GM10847 (cell line): ENCODE data around the gene XPO1.

Experiments used
- POLR2A ChIP-seq: IDR thresholded peaks from 2 replicates; pipeline ENCODE4 v1.6.1; 2011; ENCODE audit not compliant: insufficient read length; ENCODE audit errors: extremely low read depth

Gene XPO1, protein sequence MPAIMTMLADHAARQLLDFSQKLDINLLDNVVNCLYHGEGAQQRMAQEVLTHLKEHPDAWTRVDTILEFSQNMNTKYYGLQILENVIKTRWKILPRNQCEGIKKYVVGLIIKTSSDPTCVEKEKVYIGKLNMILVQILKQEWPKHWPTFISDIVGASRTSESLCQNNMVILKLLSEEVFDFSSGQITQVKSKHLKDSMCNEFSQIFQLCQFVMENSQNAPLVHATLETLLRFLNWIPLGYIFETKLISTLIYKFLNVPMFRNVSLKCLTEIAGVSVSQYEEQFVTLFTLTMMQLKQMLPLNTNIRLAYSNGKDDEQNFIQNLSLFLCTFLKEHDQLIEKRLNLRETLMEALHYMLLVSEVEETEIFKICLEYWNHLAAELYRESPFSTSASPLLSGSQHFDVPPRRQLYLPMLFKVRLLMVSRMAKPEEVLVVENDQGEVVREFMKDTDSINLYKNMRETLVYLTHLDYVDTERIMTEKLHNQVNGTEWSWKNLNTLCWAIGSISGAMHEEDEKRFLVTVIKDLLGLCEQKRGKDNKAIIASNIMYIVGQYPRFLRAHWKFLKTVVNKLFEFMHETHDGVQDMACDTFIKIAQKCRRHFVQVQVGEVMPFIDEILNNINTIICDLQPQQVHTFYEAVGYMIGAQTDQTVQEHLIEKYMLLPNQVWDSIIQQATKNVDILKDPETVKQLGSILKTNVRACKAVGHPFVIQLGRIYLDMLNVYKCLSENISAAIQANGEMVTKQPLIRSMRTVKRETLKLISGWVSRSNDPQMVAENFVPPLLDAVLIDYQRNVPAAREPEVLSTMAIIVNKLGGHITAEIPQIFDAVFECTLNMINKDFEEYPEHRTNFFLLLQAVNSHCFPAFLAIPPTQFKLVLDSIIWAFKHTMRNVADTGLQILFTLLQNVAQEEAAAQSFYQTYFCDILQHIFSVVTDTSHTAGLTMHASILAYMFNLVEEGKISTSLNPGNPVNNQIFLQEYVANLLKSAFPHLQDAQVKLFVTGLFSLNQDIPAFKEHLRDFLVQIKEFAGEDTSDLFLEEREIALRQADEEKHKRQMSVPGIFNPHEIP (N-terminal part only)

GRCh38 chr2:61538200-61538919, at the start of gene XPO1:
XPO1 (minus strand) TSS chr2:61538356; CDS start chr2:61533897, 4,459 bp downstream.
- TF ChIP-seq POLR2A = peak; percentile 96

DNA sequence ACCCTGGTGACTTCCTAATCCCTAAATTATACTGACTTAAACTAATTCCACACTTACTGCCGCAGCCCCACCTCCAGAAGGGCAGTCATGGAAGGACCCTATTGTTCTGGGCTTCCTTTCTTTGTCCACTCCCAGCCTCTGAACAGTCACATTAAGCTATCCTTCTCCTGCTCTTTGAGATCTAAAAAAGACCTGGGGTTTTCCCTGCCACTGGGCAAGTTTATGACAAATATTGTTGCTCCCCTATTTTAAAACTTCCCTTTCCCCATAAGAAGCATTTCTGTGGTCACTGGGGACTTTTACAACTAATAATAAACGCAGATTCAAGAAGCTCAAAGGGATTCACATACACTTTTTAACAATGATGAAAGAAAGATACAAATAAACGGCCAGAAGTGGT, 47.2 kb upstream of the XPO1 start:
- TF ChIP-seq POLR2A = no peak

DNA sequence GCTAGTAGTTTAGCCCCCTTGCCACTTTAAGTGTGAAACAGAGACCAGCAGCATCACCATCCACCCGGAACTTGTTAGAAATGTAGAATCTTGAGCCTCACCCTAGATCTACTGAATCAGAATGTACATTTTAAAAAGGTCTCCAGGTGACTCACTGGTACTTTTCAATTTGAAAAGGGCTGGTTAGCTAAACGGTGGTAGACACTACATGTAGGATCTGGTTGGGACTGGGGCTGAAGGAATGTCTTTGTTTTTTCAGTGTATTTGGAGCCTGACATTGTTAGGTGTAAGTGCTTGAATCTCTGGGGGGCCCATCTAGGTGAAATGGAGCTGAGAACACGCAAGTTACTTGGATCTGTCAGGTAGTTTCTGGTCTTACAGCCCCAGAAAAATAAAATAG, 44.0 kb upstream of the XPO1 start:
- no peak for TF ChIP-seq POLR2A

- no peak for TF ChIP-seq POLR2A
Observed at GRCh38 chr2:61581716-61582115, 43.6 kb upstream of the XPO1 start.

DNA sequence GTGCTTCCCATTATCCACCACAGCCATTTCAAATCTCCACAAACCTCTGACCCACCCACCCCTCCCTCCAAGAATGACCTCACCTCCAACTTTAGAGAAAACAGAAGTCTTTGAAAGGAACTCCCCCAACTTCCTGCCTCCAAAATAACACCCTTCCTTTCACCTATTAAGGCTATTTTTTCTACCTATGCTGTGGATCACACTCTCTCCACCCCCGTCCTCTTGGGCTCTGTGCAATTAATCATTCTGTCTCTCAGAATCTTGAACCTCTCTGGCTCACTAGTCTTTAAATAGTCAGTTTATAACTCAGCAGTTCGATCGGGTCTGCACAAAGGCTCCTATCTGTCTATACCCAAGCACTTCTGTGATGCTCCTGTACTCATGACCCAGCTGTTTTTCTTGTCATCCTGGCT, 37.3 kb upstream of the XPO1 start:
- no peak for TF ChIP-seq POLR2A

DNA sequence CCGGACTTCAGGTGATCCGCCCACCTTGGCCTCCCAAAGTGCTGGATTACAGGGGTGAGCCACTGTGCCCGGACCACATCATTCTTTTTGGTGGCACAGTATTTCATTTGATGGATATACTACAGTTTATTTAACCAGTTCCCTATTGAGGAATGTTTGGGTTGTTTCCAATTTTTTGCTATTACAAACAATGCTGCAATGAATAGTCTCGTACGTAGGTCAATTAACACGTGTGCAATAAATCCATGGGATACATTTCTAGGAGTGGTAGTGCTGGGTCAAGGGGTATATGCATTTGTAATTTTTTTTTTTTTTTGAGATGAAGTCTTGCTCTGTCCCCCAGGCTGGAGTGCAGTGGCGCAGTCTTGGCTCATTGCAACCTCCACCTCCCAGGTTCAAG, 28.4 kb upstream of the XPO1 start:
- no peak for TF ChIP-seq POLR2A

DNA sequence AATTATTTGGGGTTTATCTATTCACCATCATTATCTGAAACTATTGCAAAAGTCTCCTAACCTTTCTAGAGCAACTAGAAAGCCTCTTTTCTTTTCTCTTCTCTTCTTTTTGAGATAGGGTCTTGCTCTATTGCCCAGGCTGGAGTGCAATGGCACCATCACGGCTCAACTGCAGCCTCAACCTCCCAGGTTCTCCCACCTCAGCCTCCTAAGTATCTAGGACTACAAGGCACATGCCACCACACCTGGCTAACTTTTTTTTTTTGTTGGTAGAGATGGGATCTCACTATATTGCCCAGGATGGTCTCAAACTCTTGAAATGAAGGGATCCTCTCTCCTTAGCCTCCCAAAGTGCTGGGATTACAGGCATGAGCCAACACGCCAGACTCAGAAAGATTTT, 24.5 kb upstream of the XPO1 start:
- no peak for TF ChIP-seq POLR2A

- TF ChIP-seq POLR2A = no peak
Observed at GRCh38 chr2:61558160-61558559, 20.0 kb upstream of the XPO1 start.

DNA sequence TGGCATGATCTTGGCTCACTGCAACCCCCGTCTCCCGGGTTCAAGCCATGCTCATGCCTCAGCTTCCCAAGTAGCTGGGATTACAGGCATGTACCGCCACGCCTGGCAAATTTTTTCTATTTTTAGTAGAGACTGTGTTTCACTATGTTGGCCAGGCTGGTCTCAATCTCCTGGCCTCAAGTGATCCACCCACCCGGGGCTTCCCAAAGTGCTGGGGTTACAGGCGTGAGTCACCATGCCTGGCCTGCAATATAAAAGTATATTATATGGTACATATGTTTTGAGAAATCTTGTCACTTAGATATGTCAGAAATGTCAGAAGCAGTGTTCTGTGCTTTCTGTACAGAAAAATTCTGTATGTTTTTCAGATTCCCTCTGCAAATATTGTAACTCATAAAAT, 19.2 kb upstream of the XPO1 start:
- no peak for TF ChIP-seq POLR2A

GRCh38 chr2:61554604-61555003, 16.4 kb upstream of the XPO1 start:
- TF ChIP-seq POLR2A = no peak

DNA sequence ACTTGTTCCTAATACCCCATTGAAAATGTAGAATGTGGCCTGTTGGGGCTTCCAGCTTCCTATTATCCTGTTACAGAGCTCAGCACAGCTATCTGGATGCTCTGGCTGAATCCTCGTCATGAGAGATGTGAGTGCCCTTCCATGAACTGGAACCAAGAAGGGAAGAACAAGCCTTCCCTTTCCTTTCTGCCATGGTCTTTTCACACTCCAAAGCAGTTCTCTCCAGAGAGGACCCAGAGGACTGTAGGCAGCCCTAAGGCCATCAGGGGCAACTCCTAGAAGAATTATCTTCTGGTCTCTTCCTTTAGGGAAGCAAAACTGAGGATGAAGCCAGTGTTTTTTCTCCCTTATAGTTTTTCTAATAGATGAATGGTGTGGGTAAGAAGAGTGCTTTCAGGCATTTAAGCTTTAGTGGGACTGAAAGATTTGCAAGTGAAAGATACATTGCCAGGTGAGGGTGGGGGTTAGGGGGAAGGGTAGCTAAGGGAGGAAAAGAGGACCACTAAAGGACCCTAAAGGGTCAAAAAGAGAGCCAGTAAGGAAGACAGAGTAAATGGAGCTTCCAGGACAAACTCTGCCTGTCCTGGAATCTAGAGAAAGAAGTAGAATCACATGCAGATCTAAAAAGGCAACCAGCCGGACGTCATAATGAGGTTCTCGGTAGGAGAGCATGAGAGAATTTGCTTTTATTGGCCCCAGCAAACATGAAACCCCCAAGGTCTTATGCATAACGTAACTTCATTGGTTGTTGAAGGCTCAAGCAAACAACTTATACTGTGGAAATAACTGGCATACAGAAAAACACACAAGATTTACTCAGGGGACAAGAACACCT, 12.4 kb upstream of the XPO1 start:
- TF ChIP-seq POLR2A = no peak

- TF ChIP-seq POLR2A = no peak
Observed at GRCh38 chr2:61549546-61549945, 11.4 kb upstream of the XPO1 start.

DNA sequence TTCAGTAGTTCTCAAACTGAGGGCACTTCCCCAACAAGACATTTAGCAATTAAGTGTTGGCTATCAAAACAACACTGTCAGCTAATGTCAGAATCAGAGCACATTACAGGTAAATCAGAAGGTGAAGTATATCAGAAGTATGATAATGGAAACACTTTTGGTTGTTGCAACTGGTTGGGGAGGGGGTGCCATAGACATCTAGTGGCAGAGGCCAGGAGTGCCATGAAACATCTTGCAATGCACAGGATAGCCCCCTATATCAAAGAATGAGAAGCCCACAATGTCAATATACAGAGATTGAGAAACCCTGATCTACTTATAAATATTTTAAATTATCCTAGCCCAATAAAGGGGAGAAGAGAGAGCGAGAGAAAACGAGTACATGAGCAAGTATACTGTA, 4.9 kb upstream of the XPO1 start:
- TF ChIP-seq POLR2A = no peak

DNA sequence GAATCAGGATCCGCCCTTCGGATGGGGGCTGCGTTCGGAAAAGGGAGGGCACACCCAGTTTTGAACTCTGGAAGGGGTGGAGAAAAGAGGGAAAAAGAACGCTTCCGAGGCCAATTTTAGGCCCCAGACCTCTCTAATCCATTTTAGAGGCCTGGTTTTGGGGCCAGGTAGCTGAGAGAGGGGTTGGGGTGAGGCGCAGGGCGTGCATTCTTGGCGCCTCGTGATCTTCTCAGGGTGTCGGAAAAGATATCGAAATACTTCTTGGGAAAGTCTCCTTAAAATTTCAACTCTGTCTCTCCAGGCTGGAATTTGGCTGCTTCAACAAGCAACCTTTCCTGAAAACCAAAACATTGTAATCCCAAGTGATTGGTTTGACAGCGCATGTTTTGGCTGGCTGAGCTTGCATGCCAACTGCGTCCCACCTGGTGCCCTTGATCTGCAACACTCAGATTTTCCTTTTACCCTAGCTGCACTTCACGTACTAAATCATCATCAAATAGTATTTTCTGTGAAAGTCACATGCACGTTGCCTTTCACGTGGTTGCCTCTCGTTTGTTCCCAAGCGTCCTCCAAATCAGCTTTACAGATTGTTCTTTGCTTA, 864 bp upstream of the XPO1 start:
- no peak for TF ChIP-seq POLR2A
